ENCODE measurements around the gene GSK3A.

GSK3A gene

GRCh38 chr19:42249769-42250168 is 7.4 kb upstream of the GSK3A start:
- DNase-seq (ENCODE audit: low read depth in 2 of 2) = no peak

GRCh38 chr19:42249149-42249750 is 6.8 kb upstream of the GSK3A start:
- no peak for DNase-seq (ENCODE audit: low read depth in 2 of 2)

- no peak for DNase-seq (ENCODE audit: low read depth in 2 of 2)
Observed at GRCh38 chr19:42248270-42249148, 6.1 kb upstream of the GSK3A start.

- no peak for DNase-seq (ENCODE audit: low read depth in 2 of 2)
Observed at GRCh38 chr19:42247640-42248199, 5.3 kb upstream of the GSK3A start.

GRCh38 chr19:42246922-42247639 is 4.7 kb upstream of the GSK3A start:
- DNase-seq (ENCODE audit: low read depth in 2 of 2) = no peak

GRCh38 chr19:42246143-42246921 is 3.9 kb upstream of the GSK3A start:
- no peak for DNase-seq (ENCODE audit: low read depth in 2 of 2)

GRCh38 chr19:42245231-42245630 is 2.8 kb upstream of the GSK3A start:
- DNase-seq (ENCODE audit: low read depth in 2 of 2) = no peak

- peak; percentile 82 to 90 for DNase-seq (ENCODE audit: low read depth in 2 of 2)
Observed at GRCh38 chr19:42244347-42245220, 2.2 kb upstream of the GSK3A start.

- DNase-seq (ENCODE audit: low read depth in 2 of 2) = no peak
Observed at GRCh38 chr19:42242069-42242511, 312 bp downstream of the GSK3A start.

GRCh38 chr19:42241279-42241678 is 1.1 kb downstream of the GSK3A start:
- no peak for DNase-seq (ENCODE audit: low read depth in 2 of 2)

- no peak for DNase-seq (ENCODE audit: low read depth in 2 of 2)
Observed at GRCh38 chr19:42239544-42240220, 2.7 kb downstream of the GSK3A start.

- no peak for DNase-seq (ENCODE audit: low read depth in 2 of 2)
Observed at GRCh38 chr19:42235181-42235580, 7.2 kb downstream of the GSK3A start.

- DNase-seq (ENCODE audit: low read depth in 2 of 2) = no peak
Observed at GRCh38 chr19:42234364-42234763, 8.0 kb downstream of the GSK3A start.

GRCh38 chr19:42233678-42234292 is 8.6 kb downstream of the GSK3A start:
- DNase-seq (ENCODE audit: low read depth in 2 of 2) = no peak

GRCh38 chr19:42233106-42233505 is 9.3 kb downstream of the GSK3A start:
- no peak for DNase-seq (ENCODE audit: low read depth in 2 of 2)

- DNase-seq (ENCODE audit: low read depth in 2 of 2) = no peak
Observed at GRCh38 chr19:42232435-42232834, 10.0 kb downstream of the GSK3A start.

GRCh38 chr19:42230571-42230970 is 11.8 kb downstream of the GSK3A start:
- no peak for DNase-seq (ENCODE audit: low read depth in 2 of 2)

- no peak for DNase-seq (ENCODE audit: low read depth in 2 of 2)
Observed at GRCh38 chr19:42229855-42230351, 12.5 kb downstream of the GSK3A start.

- no peak for DNase-seq (ENCODE audit: low read depth in 2 of 2)
Observed at GRCh38 chr19:42229301-42229854, 13.0 kb downstream of the GSK3A start.

Measured in stimulated activated CD4-positive, alpha-beta T cell treated with anti-CD3 and anti-CD28 coated beads, Interleukin-4, amount 100 ng/mL, for 48 hours (primary cell).